Diencephalon (tissue), 1 donor: ENCODE data around the gene MTMR1. TPM values are rescaled to one million over a fixed set of nuclear protein-coding genes. Genes with fewer than 3 reads are reported as not detected.

Experiments used
- total RNA-seq: library from RNA; depleted of rRNA; stranded (reverse); fragments of >200 nt; gene quantifications from one replicate; pipeline ENCODE4 v1.2.3, GENCODE V29; 2014

Gene MTMR1
- 33.7 TPM for total RNA-seq

DNA sequence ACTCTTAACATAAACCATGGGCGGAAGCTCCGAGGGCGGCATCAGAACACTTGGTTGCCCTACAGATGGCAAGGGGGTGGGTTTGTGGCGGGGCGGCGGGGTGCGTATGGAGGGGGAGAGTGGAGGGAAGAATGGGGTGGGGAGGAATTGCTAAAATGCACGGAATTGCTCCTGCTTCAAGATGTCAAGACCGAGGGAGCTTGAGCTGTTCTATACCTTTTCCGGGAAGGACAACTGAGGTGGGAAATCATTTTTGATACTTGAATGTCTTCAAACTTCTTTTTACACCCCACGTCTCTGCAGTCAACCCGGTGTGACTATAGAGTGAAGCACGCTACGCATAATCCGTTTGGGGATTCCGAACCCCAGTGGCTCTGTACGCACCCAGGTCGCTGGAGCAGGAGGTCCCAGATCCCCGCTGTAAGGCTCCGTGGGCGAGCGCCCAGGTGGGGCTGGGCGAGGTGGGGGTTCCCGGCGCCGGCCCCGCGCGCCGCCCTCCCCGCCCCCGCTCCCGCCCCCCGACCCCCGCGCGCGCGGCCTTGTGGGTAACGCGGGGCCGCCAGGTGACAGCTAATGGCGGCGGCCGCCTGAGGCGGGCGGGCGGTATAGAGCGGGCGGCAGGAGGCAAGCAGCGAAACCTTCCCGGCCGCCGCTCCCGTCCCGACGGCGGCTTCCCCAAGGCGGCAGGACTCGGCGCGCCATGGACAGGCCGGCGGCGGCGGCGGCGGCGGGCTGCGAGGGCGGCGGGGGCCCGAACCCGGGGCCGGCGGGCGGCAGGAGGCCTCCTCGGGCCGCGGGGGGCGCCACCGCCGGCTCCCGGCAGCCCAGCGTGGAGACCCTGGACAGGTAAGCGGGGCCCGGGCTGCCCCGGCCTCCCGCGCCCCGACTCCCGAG lies at the start of gene MTMR1:
Gene MTMR1 (plus strand): TSS at position 566 of the 894 bp plus-strand sequence. CDS start 135 bp downstream, at position 701.

Other genes with a start within 250 kb of the MTMR1 start
- 17.8 TPM for gene MTM1, start 124.8 kb upstream of the MTMR1 start, total RNA-seq
- gene CD99L2, start 205.3 kb downstream of the MTMR1 start, total RNA-seq = 92.3 TPM